ENCODE results near the gene GRM8.

GRM8 gene

GRCh38 chr7:126487728-126488442, 764.9 kb downstream of the GRM8 start:
- no peak for FAIRE-seq
- no peak for DNase-seq (ENCODE audit: insufficient read length, low spot score)

GRCh38 chr7:126486806-126487205, 765.9 kb downstream of the GRM8 start:
- DNase-seq (ENCODE audit: insufficient read length, low spot score) (no peak), FAIRE-seq (no peak)

DNA sequence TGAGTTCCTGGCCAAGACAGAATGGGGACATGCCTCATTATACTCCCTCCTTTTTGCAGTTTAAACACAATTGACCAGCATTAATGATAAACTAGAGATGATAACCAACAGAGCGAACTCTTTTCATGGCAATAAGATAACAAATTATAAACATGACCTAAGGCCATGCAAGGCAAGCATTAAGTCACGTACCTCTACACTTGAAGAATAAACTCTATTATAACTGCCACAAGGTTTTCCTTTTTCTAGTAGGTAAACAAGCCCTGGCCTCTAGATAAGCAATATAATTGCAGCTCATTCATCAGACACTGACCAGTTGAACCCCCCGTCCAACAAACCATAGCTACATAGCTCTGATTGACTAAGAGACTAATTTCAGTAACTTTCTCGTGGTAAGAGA, 767.0 kb downstream of the GRM8 start:
- DNase-seq (ENCODE audit: insufficient read length, low spot score), result no peak
- no peak for FAIRE-seq

GRCh38 chr7:126483972-126484371, 768.8 kb downstream of the GRM8 start:
- FAIRE-seq (no peak), DNase-seq (ENCODE audit: insufficient read length, low spot score) (no peak)

GRCh38 chr7:126472825-126473224, 779.9 kb downstream of the GRM8 start:
- DNase-seq (ENCODE audit: insufficient read length, low spot score) (no peak), FAIRE-seq (no peak)

DNA sequence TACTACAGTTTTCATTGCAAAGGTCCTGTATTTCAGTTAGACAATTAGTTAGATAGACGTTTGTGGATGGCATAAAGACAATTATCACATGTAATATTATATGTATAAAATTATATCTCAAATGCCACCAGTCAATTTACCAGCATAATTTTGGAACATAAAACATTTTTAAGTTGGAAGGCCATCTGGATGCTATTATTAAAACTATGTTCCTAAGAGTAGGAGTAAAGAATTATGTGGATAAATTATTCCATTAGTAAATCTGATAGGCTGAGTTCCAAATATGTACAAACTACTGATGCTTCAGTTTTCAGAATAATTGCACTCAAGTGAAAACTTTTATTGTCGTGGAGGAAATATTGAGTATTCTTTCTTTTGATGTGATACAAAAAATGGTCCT, 790.3 kb downstream of the GRM8 start:
- no peak for DNase-seq (ENCODE audit: insufficient read length, low spot score)
- FAIRE-seq, result no peak

GRCh38 chr7:126460664-126461063, 792.1 kb downstream of the GRM8 start:
- no peak for FAIRE-seq
- DNase-seq (ENCODE audit: insufficient read length, low spot score), result no peak

GRCh38 chr7:126453104-126453503, 799.6 kb downstream of the GRM8 start:
- FAIRE-seq (no peak), DNase-seq (ENCODE audit: insufficient read length, low spot score) (no peak)

DNA sequence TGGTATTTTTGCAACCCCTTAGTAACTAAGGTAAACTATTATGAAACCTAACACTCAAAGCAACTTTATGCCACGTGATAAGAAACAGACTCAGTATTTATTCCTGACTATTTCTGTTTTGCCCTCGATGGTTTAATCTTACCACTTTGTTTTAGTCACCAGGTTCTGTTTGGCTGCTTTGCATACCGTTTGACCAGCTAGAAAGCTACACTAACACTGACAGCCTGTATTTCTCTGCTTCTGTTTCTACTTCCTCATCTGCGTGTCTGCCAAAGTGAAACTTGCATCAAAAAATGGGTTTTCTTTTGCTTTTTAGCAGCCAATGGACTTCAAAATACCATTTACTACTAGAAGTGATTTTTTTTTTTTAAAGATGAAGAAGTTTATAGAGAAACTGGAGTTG, 802.5 kb downstream of the GRM8 start:
- DNase-seq (ENCODE audit: insufficient read length, low spot score), result no peak
- FAIRE-seq, result no peak

DNA sequence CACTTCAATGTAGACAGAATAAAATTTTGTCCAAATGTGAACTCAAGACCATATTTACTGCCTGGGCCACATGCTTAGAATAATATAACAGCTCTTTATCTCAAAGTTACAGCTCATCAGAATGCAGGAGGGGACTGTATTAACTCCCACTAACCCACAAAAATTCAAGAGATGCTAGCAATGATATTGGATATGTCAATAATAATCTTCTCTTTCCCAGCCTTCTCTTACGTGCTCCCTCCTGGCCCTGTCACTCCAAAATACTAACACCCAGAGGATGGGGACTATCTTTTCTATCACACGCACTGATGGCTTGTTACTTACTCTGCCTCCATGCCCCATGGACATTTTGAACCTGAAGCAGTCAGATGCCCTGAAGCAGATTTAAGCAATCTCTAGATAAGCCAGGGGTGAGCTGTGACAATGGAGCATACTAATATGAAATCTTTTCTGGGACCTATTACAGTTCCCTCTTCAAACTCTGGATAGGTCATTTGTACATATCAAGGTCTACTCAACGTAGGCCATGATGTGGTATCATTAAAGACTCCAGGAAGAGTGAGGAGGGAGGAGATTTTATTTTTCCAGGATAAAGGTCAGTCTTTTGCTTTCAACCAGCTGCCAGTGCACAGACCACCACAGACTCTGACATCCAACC, 803.0 kb downstream of the GRM8 start:
- FAIRE-seq (no peak), DNase-seq (ENCODE audit: insufficient read length, low spot score) (no peak)

- FAIRE-seq, result no peak
- no peak for DNase-seq (ENCODE audit: insufficient read length, low spot score)
Observed at GRCh38 chr7:126447984-126448383, 804.8 kb downstream of the GRM8 start.

- FAIRE-seq (no peak), DNase-seq (ENCODE audit: insufficient read length, low spot score) (no peak)
Observed at GRCh38 chr7:126445991-126446390, 806.8 kb downstream of the GRM8 start.

DNA sequence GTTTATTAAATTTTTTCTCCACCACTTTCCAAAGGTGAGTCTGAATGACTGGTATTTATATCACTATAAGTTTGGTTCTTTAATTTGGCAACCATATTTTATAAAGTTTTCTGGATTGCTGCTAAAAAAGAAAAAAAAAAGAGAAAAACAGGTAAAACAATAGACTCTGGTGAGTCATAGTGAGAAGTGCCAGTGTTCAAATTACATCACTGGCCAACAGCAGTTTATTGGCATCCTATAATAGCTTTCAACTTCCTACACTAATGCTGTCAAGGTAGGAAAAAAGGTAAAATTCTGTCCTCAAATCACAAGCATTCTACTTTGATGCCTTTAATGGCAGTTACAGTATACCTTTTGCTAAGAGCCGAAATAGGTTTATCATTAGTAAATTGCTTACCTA, 808.8 kb downstream of the GRM8 start:
- no peak for FAIRE-seq
- DNase-seq (ENCODE audit: insufficient read length, low spot score), result no peak

DNA sequence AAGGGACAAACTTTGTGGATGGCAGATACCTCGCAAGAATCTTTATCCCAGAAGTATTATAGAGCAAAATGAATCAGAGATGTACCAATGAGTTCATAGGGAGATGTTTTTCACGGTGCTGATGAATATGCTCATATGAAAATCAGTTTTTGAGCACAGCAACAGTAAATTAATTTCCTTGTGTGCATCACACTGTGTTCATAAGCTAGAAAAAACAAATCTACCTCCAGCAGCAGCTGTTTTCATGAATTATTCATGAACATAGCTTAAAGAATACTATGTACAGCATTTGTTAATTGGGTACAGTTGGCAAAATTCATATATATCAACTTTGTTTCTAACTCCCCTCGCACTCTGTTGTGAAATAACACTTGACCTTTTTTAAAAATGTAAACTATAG, 809.8 kb downstream of the GRM8 start:
- DNase-seq (ENCODE audit: insufficient read length, low spot score) (no peak), FAIRE-seq (no peak)

GRCh38 chr7:126441745-126442144, 811.0 kb downstream of the GRM8 start:
- DNase-seq (ENCODE audit: insufficient read length, low spot score), result no peak
- FAIRE-seq, result no peak

GRCh38 chr7:126440542-126440941, 812.2 kb downstream of the GRM8 start:
- no peak for FAIRE-seq
- no peak for DNase-seq (ENCODE audit: insufficient read length, low spot score)

GRCh38 chr7:126436213-126436868, 816.4 kb downstream of the GRM8 start:
- DNase-seq (ENCODE audit: insufficient read length, low spot score) (no peak), FAIRE-seq (no peak)

DNA sequence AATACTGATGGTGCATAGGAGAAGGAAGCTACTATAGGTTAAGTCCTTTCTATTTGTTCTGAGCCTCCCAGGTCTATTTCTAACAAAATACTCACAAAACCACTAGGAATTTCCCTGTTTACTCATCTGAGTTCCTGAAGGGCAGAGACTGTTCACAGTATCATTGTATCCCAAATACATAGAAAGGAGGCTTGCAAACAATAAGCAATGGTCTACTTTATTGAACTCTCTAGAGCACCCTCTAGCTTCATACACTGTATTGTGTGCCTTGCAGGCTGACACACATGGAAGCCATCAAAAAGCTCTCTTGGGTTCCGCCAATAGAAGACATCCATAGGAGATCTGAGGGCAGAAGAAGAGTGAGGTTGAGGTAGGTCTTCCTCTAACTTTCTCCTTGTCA, 826.1 kb downstream of the GRM8 start:
- no peak for DNase-seq (ENCODE audit: insufficient read length, low spot score)
- FAIRE-seq, result no peak

GRCh38 chr7:126424985-126425384, 827.8 kb downstream of the GRM8 start:
- no peak for DNase-seq (ENCODE audit: insufficient read length, low spot score)
- FAIRE-seq, result no peak

DNA sequence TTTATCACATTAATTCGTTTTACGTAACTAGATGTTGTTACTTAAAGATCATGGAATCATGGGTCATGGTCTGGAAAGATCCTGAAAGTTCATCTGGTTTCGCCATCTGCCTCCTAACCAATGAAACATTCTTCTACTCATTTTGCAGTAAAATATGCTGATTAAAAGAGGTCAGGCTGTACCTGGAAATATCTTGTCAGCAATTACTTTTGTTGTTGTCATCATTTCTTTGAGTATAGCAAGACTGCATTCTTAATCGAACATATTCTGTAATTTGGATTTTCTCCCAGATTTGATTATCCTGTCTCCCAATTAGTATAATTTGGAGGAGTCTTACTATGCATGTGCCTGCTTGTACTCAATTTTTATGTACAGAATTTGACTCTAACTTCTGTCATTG, 833.7 kb downstream of the GRM8 start:
- FAIRE-seq (no peak), DNase-seq (ENCODE audit: insufficient read length, low spot score) (no peak)

GRCh38 chr7:126411821-126412383, 840.8 kb downstream of the GRM8 start:
- no peak for FAIRE-seq
- DNase-seq (ENCODE audit: insufficient read length, low spot score), result no peak
